Activated CD4-positive, alpha-beta T cell treated with anti-CD3 and anti-CD28 coated beads, Interleukin-10, Interleukin-2, amounts not matched to agents 100 ng/mL and 50 ng/mL, durations not matched to agents 16 hours and 8 hours (primary cell): Measurements from ENCODE around the gene ADNP.

Experiments used
- DNase-seq: peaks from one replicate; pipeline ENCODE4 v3.0.0-alpha.2; 2020

Gene ADNP

GRCh38 chr20:50932016-50932485, 814 bp upstream of the ADNP start:
- DNase-seq: no peak

GRCh38 chr20:50930976-50931305, 296 bp downstream of the ADNP start:
- no peak for DNase-seq

GRCh38 chr20:50930139-50930975, 880 bp downstream of the ADNP start:
- DNase-seq: peak; percentile 22

GRCh38 chr20:50929299-50930138, 1.7 kb downstream of the ADNP start:
- peak; percentile 97 for DNase-seq

- DNase-seq: peak; percentile 18
Measured at GRCh38 chr20:50928469-50928868, 2.8 kb downstream of the ADNP start.

- no peak for DNase-seq
Measured at GRCh38 chr20:50926530-50926929, 4.7 kb downstream of the ADNP start.

- no peak for DNase-seq
Measured at GRCh38 chr20:50924261-50924920, 6.8 kb downstream of the ADNP start.

GRCh38 chr20:50921803-50922501, 9.3 kb downstream of the ADNP start:
- no peak for DNase-seq

- peak; percentile 31 for DNase-seq
Measured at GRCh38 chr20:50920997-50921396, 10.2 kb downstream of the ADNP start.

- no peak for DNase-seq
Measured at GRCh38 chr20:50919567-50919966, 11.7 kb downstream of the ADNP start.

- no peak for DNase-seq
Measured at GRCh38 chr20:50918403-50918802, 12.8 kb downstream of the ADNP start.

- no peak for DNase-seq
Measured at GRCh38 chr20:50916934-50917333, 14.3 kb downstream of the ADNP start.

- no peak for DNase-seq
Measured at GRCh38 chr20:50916257-50916656, 15.0 kb downstream of the ADNP start.

- no peak for DNase-seq
Measured at GRCh38 chr20:50915424-50915823, 15.8 kb downstream of the ADNP start.

GRCh38 chr20:50913690-50914375, 17.4 kb downstream of the ADNP start:
- DNase-seq: peak; percentile 74

- DNase-seq: peak; percentile 52
Measured at GRCh38 chr20:50911716-50912115, 19.5 kb downstream of the ADNP start.

GRCh38 chr20:50911030-50911429, 20.2 kb downstream of the ADNP start:
- DNase-seq: no peak

GRCh38 chr20:50909413-50909812, 21.8 kb downstream of the ADNP start:
- DNase-seq: no peak

- DNase-seq: no peak
Measured at GRCh38 chr20:50904067-50904570, 27.1 kb downstream of the ADNP start.

GRCh38 chr20:50903353-50904051, 27.7 kb downstream of the ADNP start:
- no peak for DNase-seq

GRCh38 chr20:50901301-50901700, 29.9 kb downstream of the ADNP start:
- no peak for DNase-seq
